IMR-90 (cell line): ENCODE results near the gene NCAPG2. TPM values are rescaled to one million over a fixed set of nuclear protein-coding genes. Genes with fewer than 3 reads are reported as not detected.

ENCODE experiments used
- ATAC-seq: fragments of 200-7000 bp; cut with Tn5 transposase; 2 replicates; pipeline ENCODE4 v1.9.1; 2020; ENCODE audit warnings: low read depth, mild to moderate bottlenecking, moderate library complexity
- BruUV-seq: library from RNA; stranded (reverse); fragments of 400-500 nt; replicated peaks from 2 replicates; lab custom pipeline; 2021; lab: Mats Ljungman, UMichigan
- CTCF ChIA-PET: fragments of 300-600 bp; formaldehyde crosslinking; extraction: SDS; loops from one replicate; lab custom pipeline; 2021; ENCODE audit warnings: antibody characterized with exemption; lab: Yijun Ruan, JAX
- POLR2A ChIA-PET: fragments of 300-600 bp; sonication (Branson Sonifier 250); formaldehyde crosslinking; loops from one replicate; lab custom pipeline; 2022; ENCODE audit warnings: antibody characterized with exemption; ENCODE audit not compliant: unreplicated experiment; lab: Charles Lee
- DNase-seq: peaks from one replicate; pipeline ENCODE4 v3.0.0; 2013
- H2AFZ ChIP-seq: replicated peaks from 2 replicates; pipeline ENCODE3; 2013; ENCODE audit warnings: low read length, mild to moderate bottlenecking; ENCODE audit not compliant: poor library complexity
- H2AK5ac ChIP-seq: 2 replicates; pipeline ENCODE4 v1.6.1; 2013; ENCODE audit warnings: low read depth, low read length, inconsistent platforms
- H2AK9ac ChIP-seq: replicated peaks from 2 replicates; pipeline ENCODE3; 2013; ENCODE audit warnings: mild to moderate bottlenecking, low read depth, low read length, moderate library complexity; ENCODE audit not compliant: poor library complexity
- H2BK120ac ChIP-seq: 2 replicates; pipeline ENCODE4 v1.6.1; 2013; ENCODE audit warnings: low read depth, low read length, inconsistent platforms
- H2BK15ac ChIP-seq: 3 replicates; pipeline ENCODE4 v1.6.1; 2013; ENCODE audit warnings: low read depth, low read length, inconsistent platforms
- H2BK20ac ChIP-seq: 2 replicates; pipeline ENCODE4 v1.6.1; 2013; ENCODE audit warnings: low read depth, mild to moderate bottlenecking, inconsistent platforms, low read length, moderate library complexity
- H2BK5ac ChIP-seq: 2 replicates; pipeline ENCODE4 v1.6.1; 2013; ENCODE audit warnings: mild to moderate bottlenecking, low read depth, low read length, inconsistent platforms; ENCODE audit not compliant: poor library complexity, severe bottlenecking
- H3K14ac ChIP-seq: replicated peaks from 2 replicates; pipeline ENCODE4 v1.6.1; 2013; ENCODE audit warnings: low read depth, low read length, inconsistent platforms
- H3K18ac ChIP-seq: 2 replicates; pipeline ENCODE4 v1.6.1; 2013; ENCODE audit warnings: low read depth, low read length, control low read depth
- H3K23ac ChIP-seq: 2 replicates; pipeline ENCODE4 v1.6.1; 2013; ENCODE audit warnings: low read depth, low read length, inconsistent platforms
- H3K27ac ChIP-seq: 2 replicates; pipeline ENCODE4 v1.5.1; 2013; ENCODE audit warnings: mild to moderate bottlenecking, control low read depth, low read length; ENCODE audit not compliant: insufficient read depth
- H3K27me3 ChIP-seq: 2 replicates; pipeline ENCODE4 v1.6.1; 2013; ENCODE audit warnings: low read length; ENCODE audit not compliant: control insufficient read depth, insufficient read depth
- H3K36me3 ChIP-seq: 2 replicates; pipeline ENCODE4 v1.6.1; 2013; ENCODE audit warnings: low read length, mixed read lengths; ENCODE audit not compliant: control insufficient read depth, insufficient read depth
- H3K4ac ChIP-seq: 2 replicates; pipeline ENCODE4 v1.6.1; 2013; ENCODE audit warnings: low read depth, low read length, inconsistent platforms
- H3K4me1 ChIP-seq: 2 replicates; pipeline ENCODE4 v1.6.1; 2013; ENCODE audit warnings: low read length, mixed read lengths; ENCODE audit not compliant: control insufficient read depth, insufficient read depth
- H3K4me2 ChIP-seq: 2 replicates; pipeline ENCODE4 v1.6.1; 2013; ENCODE audit warnings: low read depth, mild to moderate bottlenecking, control low read depth, low read length, moderate library complexity
- H3K4me3 ChIP-seq: 2 replicates; pipeline ENCODE4 v1.5.1; 2013; ENCODE audit warnings: low read depth, mild to moderate bottlenecking, control low read depth, low read length, moderate library complexity; ENCODE audit not compliant: insufficient read depth
- H3K56ac ChIP-seq: 2 replicates; pipeline ENCODE4 v1.6.1; 2013; ENCODE audit warnings: low read length, inconsistent platforms; ENCODE audit not compliant: insufficient read depth; ENCODE audit errors: extremely low read depth
- H3K79me1 ChIP-seq, 2 experiments: 2 replicates each; pipeline ENCODE4 v1.6.1; 2013; ENCODE audit warnings: low read length in 2 of 2, inconsistent platforms in 1 of 2, low read depth in 1 of 2
- H3K9ac ChIP-seq: 2 replicates; pipeline ENCODE4 v1.6.1; 2013; ENCODE audit warnings: low read depth, low read length, control low read depth
- H3K9me1 ChIP-seq: 2 replicates; pipeline ENCODE4 v1.6.1; 2013; ENCODE audit warnings: low read length, inconsistent platforms; ENCODE audit not compliant: insufficient read depth
- H3K9me3 ChIP-seq: 2 replicates; pipeline ENCODE4 v1.6.1; 2013; ENCODE audit warnings: low read length; ENCODE audit not compliant: control insufficient read depth, insufficient read depth
- H4K20me1 ChIP-seq: 2 replicates; pipeline ENCODE4 v1.6.1; 2013; ENCODE audit warnings: low read length, inconsistent platforms; ENCODE audit not compliant: insufficient read depth
- H4K5ac ChIP-seq: 2 replicates; pipeline ENCODE4 v1.6.1; 2013; ENCODE audit warnings: mild to moderate bottlenecking, low read depth, low read length, control low read depth
- H4K8ac ChIP-seq, 2 experiments: 2 replicates each; pipeline ENCODE4 v1.6.1; 2013; ENCODE audit warnings: low read depth in 2 of 2, low read length in 2 of 2, control low read depth in 1 of 2, inconsistent platforms in 1 of 2
- H4K91ac ChIP-seq: 2 replicates; pipeline ENCODE4 v1.6.1; 2013; ENCODE audit warnings: low read depth, low read length, inconsistent platforms; ENCODE audit not compliant: insufficient read depth
- BHLHE40 ChIP-seq: fragments of 150-350 bp; IDR thresholded peaks from 2 replicates; pipeline ENCODE4 v1.6.1; 2016; ENCODE audit warnings: mild to moderate bottlenecking, low read depth, low read length
- CEBPB ChIP-seq: IDR thresholded peaks from 2 replicates; pipeline ENCODE4 v1.6.1; 2012; ENCODE audit warnings: low read depth, low read length, improper control_type of control experiment
- CHD1 ChIP-seq: IDR thresholded peaks from 2 replicates; pipeline ENCODE4 v1.6.1; 2012; ENCODE audit warnings: low read depth, low read length, improper control_type of control experiment
- MAFK ChIP-seq: IDR thresholded peaks from 2 replicates; pipeline ENCODE4 v1.6.1; 2012; ENCODE audit warnings: low read depth, low read length, improper control_type of control experiment
- MXI1 ChIP-seq: IDR thresholded peaks from 2 replicates; pipeline ENCODE4 v1.6.1; 2012; ENCODE audit warnings: low read depth, mild to moderate bottlenecking, low read length, moderate library complexity, borderline replicate concordance
- RCOR1 ChIP-seq: IDR thresholded peaks from 2 replicates; pipeline ENCODE4 v1.6.1; 2012; ENCODE audit warnings: mild to moderate bottlenecking, low read length, improper control_type of control experiment; ENCODE audit not compliant: insufficient replicate concordance
- RFX5 ChIP-seq: IDR thresholded peaks from 2 replicates; pipeline ENCODE4 v1.8.0; 2012; ENCODE audit warnings: low read depth, mild to moderate bottlenecking, low read length, moderate library complexity
- WGBS, 2 experiments: methylation state at CpG; one replicate each; pipeline versions ENCODE4 v1.1.5 to v1.1.7; 2013; ENCODE audit warnings: missing lambda C conversion rate in 2 of 2; ENCODE audit not compliant: insufficient read length in 1 of 2; ENCODE audit errors: extremely low coverage in 2 of 2; 5-methylcytosine and 5-hydroxymethylcytosine counted together
- dilution Hi-C: fragments of 300-500 bp; cut with HindIII; formaldehyde crosslinking; loops from one replicate; pipeline ENCODE4 v1.14.3; 2018; ENCODE audit warnings: low sequenced_read_pairs; ENCODE audit not compliant: unreplicated experiment
- in situ Hi-C: fragments of 300-500 bp; cut with MboI; formaldehyde crosslinking; loops from 3 replicates; pipeline ENCODE4 v1.14.3; 2019; ENCODE audit warnings: low sequenced_read_pairs, inconsistent platforms, mixed read lengths
- intact Hi-C: fragments of 100-400 bp; cut with micrococcal nuclease; formaldehyde crosslinking; loops from 2 replicates; pipeline ENCODE4 v1.10.0; 2022
- polyA plus RNA-seq, 3 experiments: library from polyadenylated mRNA; depleted of rRNA; stranded (reverse); fragments of >200 nt; gene quantifications; 2 replicates each; pipeline ENCODE4 v1.2.3, GENCODE V29; 2012; ENCODE audit warnings: low replicate concordance in 1 of 3
- total RNA-seq: library from RNA; depleted of rRNA; stranded (reverse); fragments of >200 nt; gene quantifications from 2 replicates; pipeline ENCODE4 v1.2.3, GENCODE V29; 2012
- TF ChIP-seq, protein P1 (sequence below): conservative IDR thresholded peaks from 2 replicates; pipeline ENCODE4 v1.5.1; 2012; ENCODE audit warnings: mild to moderate bottlenecking, low read depth, low read length, improper control_type of control experiment

The NCAPG2 gene
- total and polyA plus RNA-seq, 2 of the 4 experiments (the other 2 are of a cell fraction), result 25.6 to 25.8 TPM

DNA sequence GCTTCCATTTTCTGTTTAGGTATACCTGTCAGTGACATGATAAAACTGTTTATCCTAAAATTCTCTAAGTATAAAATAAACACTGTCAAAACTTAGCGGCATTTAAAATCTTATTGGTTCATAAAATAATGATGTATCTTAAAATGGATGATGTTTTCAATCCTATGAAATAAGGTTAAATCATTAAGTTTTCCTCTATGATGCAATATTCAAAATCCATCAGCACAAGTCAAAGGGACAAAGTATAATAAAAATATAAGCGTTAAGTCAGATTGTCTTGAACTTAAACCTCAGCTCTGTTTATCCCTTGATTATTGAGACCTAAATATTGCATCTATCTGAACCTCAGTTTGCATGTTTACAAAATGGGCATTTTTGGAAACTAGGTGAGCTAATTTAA is 46.6 kb upstream of the NCAPG2 start:
- TF ChIP-seq CHD1 (no peak), MXI1 (no peak), MAFK (no peak), RFX5 (no peak), CEBPB (0 out of 2 replicates have a peak, but pooled peaks have one; percentile 40), RCOR1 (no peak), BHLHE40 (no peak)
- TF ChIP-seq, protein P1, sequence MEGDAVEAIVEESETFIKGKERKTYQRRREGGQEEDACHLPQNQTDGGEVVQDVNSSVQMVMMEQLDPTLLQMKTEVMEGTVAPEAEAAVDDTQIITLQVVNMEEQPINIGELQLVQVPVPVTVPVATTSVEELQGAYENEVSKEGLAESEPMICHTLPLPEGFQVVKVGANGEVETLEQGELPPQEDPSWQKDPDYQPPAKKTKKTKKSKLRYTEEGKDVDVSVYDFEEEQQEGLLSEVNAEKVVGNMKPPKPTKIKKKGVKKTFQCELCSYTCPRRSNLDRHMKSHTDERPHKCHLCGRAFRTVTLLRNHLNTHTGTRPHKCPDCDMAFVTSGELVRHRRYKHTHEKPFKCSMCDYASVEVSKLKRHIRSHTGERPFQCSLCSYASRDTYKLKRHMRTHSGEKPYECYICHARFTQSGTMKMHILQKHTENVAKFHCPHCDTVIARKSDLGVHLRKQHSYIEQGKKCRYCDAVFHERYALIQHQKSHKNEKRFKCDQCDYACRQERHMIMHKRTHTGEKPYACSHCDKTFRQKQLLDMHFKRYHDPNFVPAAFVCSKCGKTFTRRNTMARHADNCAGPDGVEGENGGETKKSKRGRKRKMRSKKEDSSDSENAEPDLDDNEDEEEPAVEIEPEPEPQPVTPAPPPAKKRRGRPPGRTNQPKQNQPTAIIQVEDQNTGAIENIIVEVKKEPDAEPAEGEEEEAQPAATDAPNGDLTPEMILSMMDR, result no peak
- Histone ChIP-seq H2AK9ac (no peak overlapping the region), H3K27me3 (no peaks in the 10 kb centered on the region), H3K79me1 (peaks cover 3% of the 10 kb centered on the region in 2 experiments; a peak in 1 of 4 replicates), H4K91ac (no peak overlapping the region), H3K4me2 (no peak overlapping the region), H4K20me1 (no peaks in the 10 kb centered on the region; the same call in 1 of the 2 replicates), H2AFZ (no peak overlapping the region), H2BK120ac (no peak overlapping the region), H3K9me3 (no peaks in the 10 kb centered on the region), H2BK5ac (no peak overlapping the region), H4K5ac (no peak overlapping the region), H3K9ac (no peak overlapping the region), H3K9me1 (no peaks in the 10 kb centered on the region), H3K14ac (no peak overlapping the region), H3K4me1 (no peaks in the 10 kb centered on the region), H2AK5ac (no peak overlapping the region), H2BK15ac (no peak overlapping the region), H3K4ac (no peak overlapping the region), H3K27ac (no peak overlapping the region), H3K18ac (no peak overlapping the region), H3K56ac (no peak overlapping the region), H3K36me3 (peaks cover 38% of the 10 kb centered on the region), H3K4me3 (no peak overlapping the region), H2BK20ac (no peak overlapping the region), H4K8ac (no peak overlapping the region), H3K23ac (no peak overlapping the region)
- CTCF ChIA-PET, result interaction anchor here (1.6 kb wide), 1 partner anchor 11 kb away, joined by 4 read pairs; no protein-coding TSS in a partner anchor
- in situ Hi-C loops, result no loop called here
- no CpG with 5 or more reads among the region's 2 CpGs for WGBS, 2 experiments
- intact Hi-C loops, result no loop called here
- no peak for ATAC-seq
- no TSS peak for BruUV-seq
- dilution Hi-C loops, result no loop called here
- POLR2A ChIA-PET, result no interaction called here
- no peak for DNase-seq
